HL-60 (cell line): ENCODE results near the gene PDZK1.

Experiments used
- DNase-seq, 2 experiments: peaks; one replicate each; pipeline ENCODE4 v3.0.0-alpha.2; 2010 to 2020; ENCODE audit warnings: low read depth in 1 of 2, low spot score in 1 of 2
- H3K27ac ChIP-seq: fragments of 250-450 bp; sonication (Bioruptor Pico); replicated peaks from 2 replicates; pipeline ENCODE4 v1.5.1; 2020; ENCODE audit warnings: mild to moderate bottlenecking, moderate library complexity
- H3K27me3 ChIP-seq: fragments of 250-450 bp; sonication (Bioruptor Pico); 2 replicates; pipeline ENCODE4 v1.5.1; 2021; ENCODE audit warnings: mild to moderate bottlenecking, moderate library complexity; ENCODE audit not compliant: insufficient read depth, poor library complexity, severe bottlenecking
- H3K4me3 ChIP-seq: replicated peaks from 2 replicates; pipeline ENCODE4 v1.5.1; 2011; ENCODE audit warnings: mild to moderate bottlenecking, control low read depth, low read length; ENCODE audit not compliant: insufficient read depth
- GABPA ChIP-seq: IDR thresholded peaks from 2 replicates; pipeline ENCODE4 v1.6.1; 2012; ENCODE audit warnings: low read depth
- POLR2AphosphoS5 ChIP-seq: IDR thresholded peaks from 2 replicates; pipeline ENCODE4 v1.6.1; 2012; ENCODE audit warnings: low read depth
- SPI1 ChIP-seq: IDR thresholded peaks from 2 replicates; pipeline ENCODE4 v1.6.1; 2012; ENCODE audit warnings: low read depth, mild to moderate bottlenecking, borderline replicate concordance
- long read RNA-seq: library from polyadenylated mRNA; unstranded; transcript quantifications from one replicate; pipeline ENCODE4 v2.0.0, GENCODE V29; 2020
- TF ChIP-seq, protein P1 (sequence below): IDR thresholded peaks from 2 replicates; pipeline ENCODE4 v1.6.1; 2012; ENCODE audit warnings: low read depth; ENCODE audit not compliant: insufficient replicate concordance
- TF ChIP-seq, protein P2 (sequence below): IDR thresholded peaks from one replicate; pipeline ENCODE4 v1.5.1; 2011; ENCODE audit warnings: low read length, control low read depth, inconsistent platforms; ENCODE audit not compliant: insufficient read depth

PDZK1 gene
- long read RNA-seq, partial matches to known transcripts, result 0 of 1 reads
- long read RNA-seq, other reads (novel, unspliced or antisense), result 1 of 1 reads

DNA sequence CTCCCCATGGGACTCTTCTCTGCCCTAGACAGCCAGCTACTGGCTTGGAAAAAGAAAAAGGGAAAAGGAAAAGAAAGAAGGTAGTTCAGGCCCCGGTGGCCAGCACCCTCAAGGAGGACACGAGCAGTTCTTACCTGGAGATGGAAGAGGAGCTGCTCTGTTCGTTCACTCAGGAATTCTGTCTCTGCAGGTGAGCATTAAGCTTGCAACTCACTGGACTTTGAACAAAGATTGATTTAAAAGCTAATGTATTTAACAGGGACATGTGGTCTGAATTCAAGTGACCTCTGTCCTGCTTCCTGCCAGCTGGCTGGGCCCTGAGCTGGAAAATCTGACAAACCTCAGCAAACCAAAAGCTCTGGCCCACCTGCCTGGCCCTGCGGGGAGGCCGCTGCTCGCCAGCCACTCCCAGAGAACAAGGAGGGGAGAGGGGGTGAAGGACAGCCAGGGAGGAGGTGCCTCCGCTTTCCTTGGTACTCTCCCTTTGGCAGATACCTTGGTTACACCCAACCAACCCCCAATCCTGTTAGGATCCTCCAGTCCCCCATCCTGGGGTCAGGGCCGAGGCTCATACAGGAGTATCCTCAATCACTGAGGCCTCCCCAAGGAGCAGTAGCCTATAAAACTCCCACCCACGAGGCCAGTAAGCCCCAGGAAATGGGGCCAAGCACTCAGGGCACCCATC, at the start of gene PDZK1:
Gene PDZK1 (minus strand): TSS at position 186 of the 685 bp plus-strand sequence. CDS start 19,347 bp downstream, outside the sequence.
- TF ChIP-seq SPI1 (no peak), GABPA (no peak), POLR2AphosphoS5 (no peak)
- TF ChIP-seq, protein P1, sequence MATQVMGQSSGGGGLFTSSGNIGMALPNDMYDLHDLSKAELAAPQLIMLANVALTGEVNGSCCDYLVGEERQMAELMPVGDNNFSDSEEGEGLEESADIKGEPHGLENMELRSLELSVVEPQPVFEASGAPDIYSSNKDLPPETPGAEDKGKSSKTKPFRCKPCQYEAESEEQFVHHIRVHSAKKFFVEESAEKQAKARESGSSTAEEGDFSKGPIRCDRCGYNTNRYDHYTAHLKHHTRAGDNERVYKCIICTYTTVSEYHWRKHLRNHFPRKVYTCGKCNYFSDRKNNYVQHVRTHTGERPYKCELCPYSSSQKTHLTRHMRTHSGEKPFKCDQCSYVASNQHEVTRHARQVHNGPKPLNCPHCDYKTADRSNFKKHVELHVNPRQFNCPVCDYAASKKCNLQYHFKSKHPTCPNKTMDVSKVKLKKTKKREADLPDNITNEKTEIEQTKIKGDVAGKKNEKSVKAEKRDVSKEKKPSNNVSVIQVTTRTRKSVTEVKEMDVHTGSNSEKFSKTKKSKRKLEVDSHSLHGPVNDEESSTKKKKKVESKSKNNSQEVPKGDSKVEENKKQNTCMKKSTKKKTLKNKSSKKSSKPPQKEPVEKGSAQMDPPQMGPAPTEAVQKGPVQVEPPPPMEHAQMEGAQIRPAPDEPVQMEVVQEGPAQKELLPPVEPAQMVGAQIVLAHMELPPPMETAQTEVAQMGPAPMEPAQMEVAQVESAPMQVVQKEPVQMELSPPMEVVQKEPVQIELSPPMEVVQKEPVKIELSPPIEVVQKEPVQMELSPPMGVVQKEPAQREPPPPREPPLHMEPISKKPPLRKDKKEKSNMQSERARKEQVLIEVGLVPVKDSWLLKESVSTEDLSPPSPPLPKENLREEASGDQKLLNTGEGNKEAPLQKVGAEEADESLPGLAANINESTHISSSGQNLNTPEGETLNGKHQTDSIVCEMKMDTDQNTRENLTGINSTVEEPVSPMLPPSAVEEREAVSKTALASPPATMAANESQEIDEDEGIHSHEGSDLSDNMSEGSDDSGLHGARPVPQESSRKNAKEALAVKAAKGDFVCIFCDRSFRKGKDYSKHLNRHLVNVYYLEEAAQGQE, result no peak
- TF ChIP-seq, protein P2, sequence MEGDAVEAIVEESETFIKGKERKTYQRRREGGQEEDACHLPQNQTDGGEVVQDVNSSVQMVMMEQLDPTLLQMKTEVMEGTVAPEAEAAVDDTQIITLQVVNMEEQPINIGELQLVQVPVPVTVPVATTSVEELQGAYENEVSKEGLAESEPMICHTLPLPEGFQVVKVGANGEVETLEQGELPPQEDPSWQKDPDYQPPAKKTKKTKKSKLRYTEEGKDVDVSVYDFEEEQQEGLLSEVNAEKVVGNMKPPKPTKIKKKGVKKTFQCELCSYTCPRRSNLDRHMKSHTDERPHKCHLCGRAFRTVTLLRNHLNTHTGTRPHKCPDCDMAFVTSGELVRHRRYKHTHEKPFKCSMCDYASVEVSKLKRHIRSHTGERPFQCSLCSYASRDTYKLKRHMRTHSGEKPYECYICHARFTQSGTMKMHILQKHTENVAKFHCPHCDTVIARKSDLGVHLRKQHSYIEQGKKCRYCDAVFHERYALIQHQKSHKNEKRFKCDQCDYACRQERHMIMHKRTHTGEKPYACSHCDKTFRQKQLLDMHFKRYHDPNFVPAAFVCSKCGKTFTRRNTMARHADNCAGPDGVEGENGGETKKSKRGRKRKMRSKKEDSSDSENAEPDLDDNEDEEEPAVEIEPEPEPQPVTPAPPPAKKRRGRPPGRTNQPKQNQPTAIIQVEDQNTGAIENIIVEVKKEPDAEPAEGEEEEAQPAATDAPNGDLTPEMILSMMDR, result no peak
- no peaks in the 10 kb centered on the region for H3K27me3 ChIP-seq
- H3K4me3 ChIP-seq, result no peak within 1 kb of the TSS
- no peak for DNase-seq
- H3K27ac ChIP-seq, result no peak within 1 kb of the TSS

DNA sequence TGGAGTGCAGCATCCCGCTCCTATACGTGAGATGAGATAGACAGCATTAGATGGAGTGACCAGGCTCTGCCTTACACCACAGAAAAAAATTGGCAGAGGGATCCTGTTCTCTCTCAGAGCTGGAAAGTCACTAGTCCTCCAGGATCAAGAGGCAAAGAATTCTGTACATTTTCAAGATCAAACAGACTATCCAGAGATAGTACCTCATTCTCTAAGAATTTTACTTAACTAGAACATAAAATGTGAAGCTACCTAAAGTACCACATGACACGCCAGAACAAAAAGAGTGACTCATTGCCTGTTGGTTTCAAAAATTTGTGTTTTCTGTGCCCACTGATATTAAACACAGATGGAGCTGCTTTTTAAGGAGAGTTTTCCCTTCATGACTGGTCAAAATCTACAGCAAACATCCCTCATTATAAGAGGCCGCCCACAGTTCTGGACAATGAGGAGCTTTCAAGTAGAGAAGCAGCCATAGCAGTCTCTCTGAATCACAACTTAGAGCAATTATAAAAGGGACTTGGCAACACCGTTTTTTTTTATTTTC, 44.4 kb upstream of the PDZK1 start:
- Histone ChIP-seq H3K27me3 (no peaks in the 10 kb centered on the region), H3K4me3 (no peak overlapping the region), H3K27ac (no peak overlapping the region)
- no peak for DNase-seq
- no peak for TF ChIP-seq SPI1
- no peak for TF ChIP-seq POLR2AphosphoS5
- TF ChIP-seq, protein P2, result no peak
- no peak for TF ChIP-seq GABPA
- TF ChIP-seq, protein P1, result no peak

DNA sequence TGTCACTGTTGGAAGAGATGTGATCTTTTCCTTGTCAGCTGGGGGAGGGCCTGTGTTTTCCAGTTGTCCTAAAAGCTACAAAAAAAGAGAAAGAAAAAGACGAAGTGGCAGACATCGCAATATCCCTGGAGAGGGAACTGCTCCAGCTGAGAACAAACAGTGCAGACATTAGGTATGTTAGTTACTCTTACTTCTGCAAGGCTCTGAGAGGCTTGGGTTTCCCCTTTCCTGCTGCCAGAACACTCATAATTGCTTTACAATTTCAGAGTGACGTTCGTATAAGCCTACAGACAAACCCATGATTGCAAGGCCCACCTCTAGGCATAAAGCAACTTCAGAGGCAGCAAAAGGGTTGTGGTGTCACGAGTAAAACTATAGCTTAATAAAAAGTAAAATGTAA, 43.3 kb upstream of the PDZK1 start:
- TF ChIP-seq SPI1 (no peak), POLR2AphosphoS5 (no peak), GABPA (no peak)
- TF ChIP-seq, protein P1, result no peak
- TF ChIP-seq, protein P2, result no peak
- Histone ChIP-seq H3K27me3 (no peaks in the 10 kb centered on the region), H3K27ac (no peak overlapping the region), H3K4me3 (no peak overlapping the region)
- DNase-seq, result peak in 1 of 2 experiments; percentile 23
